Endothelial cell of coronary artery (primary cell): ENCODE measurements around the gene EEF1AKMT2. TPM values are rescaled to one million over a fixed set of nuclear protein-coding genes. Genes with fewer than 3 reads are reported as not detected.

Source experiments
- total RNA-seq: library from RNA; depleted of rRNA; stranded (reverse); fragments of >200 nt; gene quantifications from 2 replicates; pipeline ENCODE4 v1.2.3, GENCODE V29; 2014

Gene EEF1AKMT2
- 13.9 and 18.3 TPM in 2 replicates for total RNA-seq

DNA sequence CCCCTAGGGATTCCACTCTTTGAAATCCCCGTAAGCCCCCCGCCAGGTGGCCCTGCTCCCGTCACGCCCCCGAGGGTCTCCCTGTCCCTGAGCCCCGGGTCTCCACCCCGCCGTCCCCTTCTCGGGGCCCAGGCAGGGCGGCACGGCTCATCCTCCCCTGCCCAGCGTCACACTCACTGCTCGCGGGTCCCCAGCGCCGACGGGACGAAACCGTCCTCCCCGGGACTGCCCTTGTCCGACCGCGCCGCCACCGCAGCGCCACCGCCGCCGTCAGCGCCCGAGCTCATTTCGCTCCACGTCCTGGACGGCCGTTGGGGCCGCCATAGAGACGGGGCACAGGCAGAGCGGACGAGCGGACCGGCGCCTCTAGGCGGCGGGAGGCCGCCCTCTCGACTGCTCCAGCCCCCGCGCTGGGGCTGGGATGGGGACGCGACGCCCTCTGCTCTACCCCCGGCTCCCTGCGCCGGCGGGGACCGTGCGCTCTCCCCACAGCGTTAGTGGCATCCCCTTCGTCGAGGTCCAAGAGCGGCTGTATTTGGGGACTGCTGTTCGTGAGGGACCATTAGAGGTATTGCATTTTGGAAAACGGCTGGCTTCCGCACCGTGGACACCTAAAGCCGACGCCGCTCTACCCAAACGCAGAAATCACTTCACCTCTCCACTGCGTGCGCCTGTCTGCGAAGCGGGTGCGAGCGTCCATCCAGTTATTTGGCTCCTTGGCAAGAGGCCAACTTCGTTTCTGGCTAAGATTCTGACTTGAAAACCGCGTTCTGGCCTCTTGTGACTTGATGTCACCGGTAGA, at the start of gene EEF1AKMT2:
Gene EEF1AKMT2 (minus strand): TSS at position 341 of the 802 bp plus-strand sequence. CDS start 54 bp downstream, at position 287.

GRCh38 chr10:124744102-124745050, 47.3 kb downstream of the EEF1AKMT2 start, which contains the start of gene FAM53B:
Gene FAM53B, minus strand, starts transcription at chr10:124744378. Its CDS starts 37,665 bp downstream, at chr10:124706713.

Other genes with a start within 250 kb of the EEF1AKMT2 start
- gene FAM53B, start 47.5 kb downstream of the EEF1AKMT2 start, total RNA-seq = 13.2 and 14.5 TPM in 2 replicates
- gene ABRAXAS2, start 9.9 kb upstream of the EEF1AKMT2 start, total RNA-seq = 11.5 TPM in 2 replicates
- gene ZRANB1, start 150.2 kb upstream of the EEF1AKMT2 start, total RNA-seq = 18.5 and 24.1 TPM in 2 replicates